Measurements from ENCODE around the gene STEAP1.
A peak's percentile ranks its signal among the peaks of the same experiment; 100 is the strongest.
"Not testable (repeated sequence)": the region's sequence is repeated elsewhere in the genome, so short reads cannot be mapped to it uniquely, and the experiment has no call there.

Gene STEAP1

GRCh38 chr7:90153943-90154771 lies at the start of gene STEAP1:
TSS of gene STEAP1 (plus strand) at chr7:90154469. CDS start at chr7:90159789, 5,320 bp downstream.
- intact Hi-C loops (cut with DNase I): loop anchor here (5.0 kb wide), 2 partner anchors 108 to 273 kb away; no protein-coding TSS in a partner anchor
- DNase-seq: peak; percentile 61 to 96 (median 90)

GRCh38 chr7:90114972-90115371 lies 39.3 kb upstream of the STEAP1 start:
- DNase-seq; intact Hi-C loops (cut with DNase I): not testable (repeated sequence)

GRCh38 chr7:90118551-90119177 lies 35.6 kb upstream of the STEAP1 start:
- intact Hi-C loops (cut with DNase I): not testable (repeated sequence)
- peak; percentile 2 to 83 (median 52) for DNase-seq

- intact Hi-C loops (cut with DNase I): no loop called here
- DNase-seq: peak; percentile 31 to 91 (median 80)
Observed at GRCh38 chr7:90119178-90119971, 34.9 kb upstream of the STEAP1 start.

- intact Hi-C loops (cut with DNase I); DNase-seq: not testable (repeated sequence)
Observed at GRCh38 chr7:90120205-90120604, 34.1 kb upstream of the STEAP1 start.

GRCh38 chr7:90131746-90132145 lies 22.5 kb upstream of the STEAP1 start:
- DNase-seq; intact Hi-C loops (cut with DNase I): not testable (repeated sequence)

GRCh38 chr7:90147079-90147960 lies 6.9 kb upstream of the STEAP1 start:
- DNase-seq; intact Hi-C loops (cut with DNase I): not testable (repeated sequence)

GRCh38 chr7:90149428-90149827 lies 4.8 kb upstream of the STEAP1 start:
- DNase-seq: peak in 34 of 42 donors; percentile 8 to 68 (median 38)
- intact Hi-C loops (cut with DNase I): not testable (repeated sequence)

GRCh38 chr7:90151884-90152283 lies 2.4 kb upstream of the STEAP1 start:
- intact Hi-C loops (cut with DNase I): loop anchor here (5.0 kb wide), 2 partner anchors 110 to 275 kb away; no protein-coding TSS in a partner anchor
- DNase-seq: not testable (repeated sequence)

- peak in 10 of 42 donors; percentile 9 to 53 (median 18) for DNase-seq
- intact Hi-C loops (cut with DNase I): loop anchor here (5.0 kb wide), 2 partner anchors 110 to 275 kb away; no protein-coding TSS in a partner anchor
Observed at GRCh38 chr7:90152642-90153253, 1.5 kb upstream of the STEAP1 start.

- no peak for DNase-seq
- intact Hi-C loops (cut with DNase I): no loop called here
Observed at GRCh38 chr7:90155206-90155605, 937 bp downstream of the STEAP1 start.

- intact Hi-C loops (cut with DNase I); DNase-seq: not testable (repeated sequence)
Observed at GRCh38 chr7:90157331-90157730, 3.1 kb downstream of the STEAP1 start.

GRCh38 chr7:90157761-90158350 lies 3.6 kb downstream of the STEAP1 start:
- intact Hi-C loops (cut with DNase I); DNase-seq: not testable (repeated sequence)

- intact Hi-C loops (cut with DNase I): no loop called here
- DNase-seq: no peak
Observed at GRCh38 chr7:90163534-90163933, 9.3 kb downstream of the STEAP1 start.

- no peak for DNase-seq
Observed at GRCh38 chr7:90165724-90166123, 11.5 kb downstream of the STEAP1 start.

GRCh38 chr7:90166153-90166552 lies 11.9 kb downstream of the STEAP1 start:
- intact Hi-C loops (cut with DNase I): no loop called here
- DNase-seq: no peak

More at GRCh38 chr7:90165724-90166123, 11.5 kb downstream of the STEAP1 start:
- intact Hi-C loops (cut with DNase I): no loop called here

- intact Hi-C loops (cut with DNase I): no loop called here
- no peak for DNase-seq
Observed at GRCh38 chr7:90167361-90167760, 13.1 kb downstream of the STEAP1 start.

All from head of caudate nucleus (tissue), 42 donors.